ENCODE results near the gene RABGAP1.

- TF ChIP-seq POLR2AphosphoS5 (IDR thresholded peaks at IDR 0.05; ENCODE audit: borderline replicate concordance, low read depth, low read length) (no peak), EZH2 (IDR thresholded peaks at IDR 0.05) (no peak)
These were observed 170.7 kb downstream of the RABGAP1 start for GRCh38 chr9:123111427-123112014.
